ENCODE data around the gene FAM193A.
"Not testable (repeated sequence)": the region's sequence is repeated elsewhere in the genome, so short reads cannot be mapped to it uniquely, and the experiment has no call there.

The FAM193A gene

GRCh38 chr4:2761035-2761923 lies 224.8 kb downstream of the FAM193A start:
- DNase-seq, result no peak

DNA sequence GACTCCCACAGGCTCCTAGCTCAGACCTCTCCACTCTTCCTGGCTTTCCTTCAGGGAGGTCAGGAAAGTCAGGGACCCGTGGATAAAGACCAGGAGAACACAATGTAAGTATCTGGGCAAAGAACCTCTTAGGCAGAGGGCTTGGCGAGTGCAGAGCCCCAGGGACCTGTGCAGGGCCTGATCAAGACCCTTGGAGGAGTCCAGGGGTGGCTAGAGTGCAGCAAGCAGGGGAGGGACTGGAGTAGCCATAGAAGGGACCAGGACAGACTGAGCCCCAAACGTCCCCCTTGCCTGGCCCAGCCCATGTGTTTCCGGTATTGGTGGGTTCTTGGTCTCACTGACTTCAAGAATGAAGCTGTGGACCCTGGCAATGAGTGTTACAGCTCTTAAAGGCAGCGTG lies 225.6 kb downstream of the FAM193A start:
- no peak for DNase-seq

- DNase-seq, result not testable (repeated sequence)
Measured at GRCh38 chr4:2762486-2763370, 226.3 kb downstream of the FAM193A start.

GRCh38 chr4:2763511-2763967 lies 227.1 kb downstream of the FAM193A start:
- DNase-seq, result no peak

DNA sequence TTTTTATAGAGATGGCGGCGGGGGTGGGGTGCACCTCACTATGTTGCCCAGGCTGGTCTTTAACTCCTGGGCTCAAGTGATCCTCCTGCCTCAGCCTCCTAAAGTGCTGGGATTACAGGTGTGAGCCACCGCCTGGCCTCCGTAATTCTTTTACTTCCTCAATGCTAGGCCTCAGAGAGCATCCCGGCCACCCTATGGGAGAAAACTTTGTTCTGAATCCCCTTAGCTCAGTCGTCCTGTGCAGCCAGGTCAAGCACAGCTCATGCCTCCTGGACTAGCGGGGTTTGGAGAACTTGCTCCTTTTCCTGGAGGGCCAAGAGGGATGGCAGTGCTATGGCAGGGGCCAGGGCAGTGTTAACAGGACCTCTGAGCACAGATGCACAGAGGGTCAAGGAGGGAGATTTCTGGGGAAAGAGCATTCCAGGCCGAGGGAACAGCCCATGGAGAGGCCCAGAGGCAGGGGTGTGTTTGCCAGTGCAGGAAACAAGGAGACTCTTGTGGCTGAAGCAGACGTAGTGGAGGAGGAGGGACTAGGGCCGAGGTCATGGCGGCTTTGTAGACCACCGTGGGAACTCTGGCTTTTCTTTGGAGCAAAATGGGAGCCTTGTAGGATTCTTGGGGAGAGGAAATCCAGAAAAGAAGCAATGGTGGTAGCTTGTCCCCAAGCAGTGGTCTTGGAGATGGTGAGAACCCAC lies 229.5 kb downstream of the FAM193A start:
- DNase-seq, result no peak

DNA sequence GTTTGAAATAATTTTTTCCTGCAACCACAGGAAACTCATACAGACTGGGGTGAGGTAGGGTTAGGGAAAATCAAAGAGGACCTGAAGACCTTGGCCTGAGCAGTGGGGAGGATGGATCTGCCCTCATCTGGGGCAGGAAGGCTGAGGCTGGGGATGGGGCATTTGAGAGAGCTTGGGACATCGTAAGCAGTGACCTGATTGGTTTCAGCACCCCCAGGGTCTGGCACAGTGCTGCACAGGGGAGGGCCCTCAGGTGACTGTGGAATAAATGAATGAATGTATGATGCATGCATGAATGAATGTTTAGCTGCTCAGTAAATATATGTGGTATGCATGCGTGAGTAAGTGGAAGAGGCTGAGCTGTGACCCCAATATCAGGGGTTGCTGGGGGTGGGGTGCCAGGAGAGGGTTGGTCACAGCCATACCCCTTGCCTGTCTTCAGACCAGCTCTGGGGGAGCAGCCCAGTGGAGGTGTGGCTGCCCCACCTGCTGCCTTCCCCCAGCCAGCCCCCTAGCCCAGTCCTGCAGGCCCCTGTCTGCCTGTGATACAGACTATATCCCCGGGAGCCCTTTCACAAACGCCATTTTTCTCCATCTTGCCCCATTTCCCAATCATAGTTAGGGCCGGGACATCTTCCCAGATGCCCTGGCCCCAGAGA lies 230.7 kb downstream of the FAM193A start:
- no peak for DNase-seq

GRCh38 chr4:2767705-2768074 lies 231.2 kb downstream of the FAM193A start:
- DNase-seq, result no peak

GRCh38 chr4:2768124-2768523 lies 231.7 kb downstream of the FAM193A start:
- no peak for DNase-seq

- no peak for DNase-seq
Measured at GRCh38 chr4:2768921-2769336, 232.5 kb downstream of the FAM193A start.

DNA sequence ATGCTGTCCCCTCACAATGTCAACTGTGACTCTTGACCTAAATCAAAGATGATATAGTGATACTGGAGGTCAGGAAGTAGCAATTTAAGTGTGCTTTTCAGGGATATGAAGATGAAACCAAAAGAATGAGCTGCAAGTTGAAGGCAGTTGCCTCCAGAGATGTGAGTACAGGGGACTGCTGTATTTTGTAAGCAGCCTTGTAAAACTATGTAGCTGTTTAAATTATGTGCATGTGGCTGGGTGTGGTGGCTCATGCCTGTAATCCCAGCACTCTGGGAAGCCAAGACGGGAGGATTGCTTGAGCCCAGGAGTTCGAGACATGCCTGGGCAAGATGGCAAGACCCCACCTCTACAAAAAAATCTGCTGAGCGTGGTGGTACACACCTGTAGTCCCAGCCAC lies 234.8 kb downstream of the FAM193A start:
- no peak for DNase-seq

- not testable (repeated sequence) for DNase-seq
Measured at GRCh38 chr4:2780643-2781042, 244.2 kb downstream of the FAM193A start.

GRCh38 chr4:2781911-2782310 lies 245.5 kb downstream of the FAM193A start:
- no peak for DNase-seq
